Calu3 (cell line): ENCODE results near the gene SND1. TPM values are rescaled to one million over a fixed set of nuclear protein-coding genes. Genes with fewer than 3 reads are reported as not detected.

ENCODE experiments used
- BruUV-seq: library from RNA; stranded (reverse); fragments of 400-500 nt; replicated peaks from 2 replicates; lab custom pipeline; 2021; lab: Mats Ljungman, UMichigan
- CTCF ChIA-PET: fragments of 300-600 bp; sonication (Branson Sonifier 250); formaldehyde crosslinking; loops from one replicate; lab custom pipeline; 2022; ENCODE audit warnings: antibody characterized with exemption; lab: Charles Lee
- DNase-seq: peaks from one replicate; pipeline ENCODE4 v3.0.0; 2022
- H3K27ac Mint-ChIP-seq: one replicate; pipeline ENCODE4 v1.8.0; 2022; ENCODE audit warnings: mixed read lengths; ENCODE audit not compliant: unreplicated experiment
- H3K27me3 Mint-ChIP-seq: one replicate; pipeline ENCODE4 v1.8.0; 2022; ENCODE audit warnings: mixed read lengths; ENCODE audit not compliant: unreplicated experiment
- H3K36me3 Mint-ChIP-seq: one replicate; pipeline ENCODE4 v1.8.0; 2022; ENCODE audit warnings: mild to moderate bottlenecking, moderate library complexity, mixed read lengths; ENCODE audit not compliant: insufficient read depth, unreplicated experiment
- H3K4me1 Mint-ChIP-seq: one replicate; pipeline ENCODE4 v1.8.0; 2022; ENCODE audit warnings: mild to moderate bottlenecking, low read depth, mixed read lengths; ENCODE audit not compliant: unreplicated experiment
- H3K4me3 Mint-ChIP-seq: one replicate; pipeline ENCODE4 v1.8.0; 2022; ENCODE audit warnings: mild to moderate bottlenecking, low read depth, moderate library complexity, mixed read lengths; ENCODE audit not compliant: unreplicated experiment
- H3K9me3 Mint-ChIP-seq: one replicate; pipeline ENCODE4 v1.8.0; 2022; ENCODE audit warnings: low read depth, mixed read lengths; ENCODE audit not compliant: unreplicated experiment
- intact Hi-C: fragments of 100-400 bp; cut with micrococcal nuclease; formaldehyde crosslinking; loops from one replicate; pipeline ENCODE4 v1.10.0; 2022; ENCODE audit not compliant: unreplicated experiment
- total RNA-seq: library from RNA; stranded (reverse); gene quantifications from 2 replicates; pipeline ENCODE4 v1.2.3, GENCODE V29; 2022
- TF ChIP-seq, protein P1 (sequence below): fragments of 200-600 bp; IDR thresholded peaks from one replicate; pipeline ENCODE4 v1.8.0; 2022; ENCODE audit warnings: antibody characterized with exemption; ENCODE audit not compliant: unreplicated experiment

The SND1 gene
- total RNA-seq, 1 experiment from 2014 or later, result 205 TPM

DNA sequence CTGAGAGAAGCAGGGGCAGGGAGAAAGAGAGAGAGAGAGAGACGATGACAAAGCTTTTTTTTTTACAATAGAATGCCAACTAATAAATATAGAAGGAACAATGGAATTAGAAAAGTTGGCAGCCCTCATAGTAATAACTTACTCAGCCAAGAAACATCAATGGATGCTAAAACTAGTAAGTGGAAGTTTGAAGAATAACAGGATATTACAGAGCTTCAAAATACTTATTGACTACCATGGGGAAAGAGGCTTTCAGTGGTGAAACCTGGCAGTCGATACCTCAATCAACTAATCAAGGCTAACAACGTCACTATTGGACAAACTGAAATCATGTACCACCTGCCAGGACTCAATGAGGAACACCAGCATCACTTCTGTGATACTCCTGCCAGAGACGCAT lies 479.7 kb downstream of the SND1 start:
- no peaks in the 10 kb centered on the region for H3K4me1 Mint-ChIP-seq
- DNase-seq, result no peak
- H3K27ac Mint-ChIP-seq, result no peak overlapping the region
- H3K9me3 Mint-ChIP-seq, result no peaks in the 10 kb centered on the region
- CTCF ChIA-PET, result interaction anchor here (0.8 kb wide), 1 partner anchor 78 kb away, joined by 3 read pairs; no protein-coding TSS in a partner anchor
- H3K36me3 Mint-ChIP-seq, result peaks cover 4% of the 10 kb centered on the region
- intact Hi-C loops, result loop anchor here (10.0 kb wide), 1 partner anchor 417 kb away; no protein-coding TSS in a partner anchor
- H3K4me3 Mint-ChIP-seq, result no peak overlapping the region
- BruUV-seq, result no TSS peak
- peaks cover 27% of the 10 kb centered on the region for H3K27me3 Mint-ChIP-seq
- TF ChIP-seq, protein P1, sequence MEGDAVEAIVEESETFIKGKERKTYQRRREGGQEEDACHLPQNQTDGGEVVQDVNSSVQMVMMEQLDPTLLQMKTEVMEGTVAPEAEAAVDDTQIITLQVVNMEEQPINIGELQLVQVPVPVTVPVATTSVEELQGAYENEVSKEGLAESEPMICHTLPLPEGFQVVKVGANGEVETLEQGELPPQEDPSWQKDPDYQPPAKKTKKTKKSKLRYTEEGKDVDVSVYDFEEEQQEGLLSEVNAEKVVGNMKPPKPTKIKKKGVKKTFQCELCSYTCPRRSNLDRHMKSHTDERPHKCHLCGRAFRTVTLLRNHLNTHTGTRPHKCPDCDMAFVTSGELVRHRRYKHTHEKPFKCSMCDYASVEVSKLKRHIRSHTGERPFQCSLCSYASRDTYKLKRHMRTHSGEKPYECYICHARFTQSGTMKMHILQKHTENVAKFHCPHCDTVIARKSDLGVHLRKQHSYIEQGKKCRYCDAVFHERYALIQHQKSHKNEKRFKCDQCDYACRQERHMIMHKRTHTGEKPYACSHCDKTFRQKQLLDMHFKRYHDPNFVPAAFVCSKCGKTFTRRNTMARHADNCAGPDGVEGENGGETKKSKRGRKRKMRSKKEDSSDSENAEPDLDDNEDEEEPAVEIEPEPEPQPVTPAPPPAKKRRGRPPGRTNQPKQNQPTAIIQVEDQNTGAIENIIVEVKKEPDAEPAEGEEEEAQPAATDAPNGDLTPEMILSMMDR, result no peak

GRCh38 chr7:128132426-128133069 lies 480.6 kb downstream of the SND1 start:
- intact Hi-C loops, result loop anchor here (10.0 kb wide), 1 partner anchor 418 kb away; no protein-coding TSS in a partner anchor
- TF ChIP-seq, protein P1, result no peak
- H3K4me1 Mint-ChIP-seq, result no peaks in the 10 kb centered on the region
- BruUV-seq, result no TSS peak
- no peaks in the 10 kb centered on the region for H3K9me3 Mint-ChIP-seq
- H3K27me3 Mint-ChIP-seq, result peaks cover 34% of the 10 kb centered on the region
- no peak for DNase-seq
- CTCF ChIA-PET, result no interaction called here
- H3K4me3 Mint-ChIP-seq, result no peak overlapping the region
- H3K27ac Mint-ChIP-seq, result no peak overlapping the region
- peaks cover 4% of the 10 kb centered on the region for H3K36me3 Mint-ChIP-seq

GRCh38 chr7:128135159-128135514 lies 483.1 kb downstream of the SND1 start:
- peaks cover 60% of the 10 kb centered on the region for H3K27me3 Mint-ChIP-seq
- peak overlapping the region; percentile 70 for H3K4me3 Mint-ChIP-seq
- no peak overlapping the region for H3K27ac Mint-ChIP-seq
- CTCF ChIA-PET, result interaction anchor here (2.3 to 2.6 kb wide), 2 partner anchors 72 to 74 kb away, joined by 11 to 55 read pairs; no protein-coding TSS in a partner anchor
- intact Hi-C loops, result loop anchor here (1.0 to 10.0 kb wide), 2 partner anchors 73 to 420 kb away; no protein-coding TSS in a partner anchor
- no peaks in the 10 kb centered on the region for H3K4me1 Mint-ChIP-seq
- peaks cover 4% of the 10 kb centered on the region for H3K36me3 Mint-ChIP-seq
- DNase-seq, result no peak
- TF ChIP-seq, protein P1, result no peak
- no peaks in the 10 kb centered on the region for H3K9me3 Mint-ChIP-seq
- no TSS peak for BruUV-seq

DNA sequence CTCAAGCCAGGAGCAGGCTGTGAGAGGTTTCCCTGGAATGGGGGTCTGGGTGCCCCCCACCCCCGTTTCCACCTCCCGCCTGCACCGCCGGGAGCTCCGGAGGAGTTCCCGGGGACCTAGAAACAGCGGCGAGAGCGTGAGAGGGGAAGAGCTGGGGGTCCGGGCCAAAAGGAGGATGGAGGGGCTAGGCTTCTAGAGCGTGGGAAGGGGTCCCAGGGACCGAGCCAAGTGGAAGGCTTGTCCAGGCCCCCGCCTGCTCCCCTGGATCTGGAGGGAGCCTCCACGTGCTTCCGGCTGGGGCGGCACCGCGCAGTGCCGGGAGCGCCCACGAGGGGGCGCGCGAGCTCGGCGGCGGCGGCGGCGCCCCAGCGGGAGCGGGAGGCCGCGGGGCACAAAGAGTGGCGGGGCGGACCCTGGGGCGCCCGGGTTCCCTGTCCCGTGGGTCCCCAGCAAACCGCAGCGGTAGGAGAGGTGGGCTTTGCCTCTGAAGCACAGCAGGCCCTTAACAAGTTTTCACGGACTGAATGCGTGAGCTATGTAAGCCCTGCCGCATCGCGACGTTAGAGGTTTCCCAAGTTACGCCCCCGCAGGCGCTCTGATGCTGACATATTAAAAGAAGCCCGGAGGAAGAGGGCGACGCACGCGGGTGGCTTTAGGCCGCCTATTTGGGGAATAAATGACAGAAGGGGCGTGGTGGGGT lies 483.7 kb downstream of the SND1 start:
- peaks cover 4% of the 10 kb centered on the region for H3K36me3 Mint-ChIP-seq
- peak; percentile 72 for DNase-seq
- H3K27ac Mint-ChIP-seq, result no peak overlapping the region
- H3K4me1 Mint-ChIP-seq, result no peaks in the 10 kb centered on the region
- BruUV-seq, result no TSS peak
- intact Hi-C loops, result loop anchor here (1.0 to 10.0 kb wide), 2 partner anchors 73 to 421 kb away; no protein-coding TSS in a partner anchor
- peak overlapping the region; percentile 70 for H3K4me3 Mint-ChIP-seq
- no peaks in the 10 kb centered on the region for H3K9me3 Mint-ChIP-seq
- TF ChIP-seq, protein P1, result peak; percentile 94
- CTCF ChIA-PET, result interaction anchor here (2.3 to 2.6 kb wide), 2 partner anchors 72 to 74 kb away, joined by 11 to 55 read pairs; no protein-coding TSS in a partner anchor
- H3K27me3 Mint-ChIP-seq, result peaks cover 66% of the 10 kb centered on the region
